Testis (tissue), 2 donors: Measurements from ENCODE around the gene CRLF2.

ENCODE experiments used
- CTCF ChIP-seq, 3 experiments: fragments of 450-650 bp in 2 of 3; fragments of 200-600 bp in 1 of 3; sonication (generic) in 1 of 3; IDR thresholded peaks; one replicate each; pipeline ENCODE4 v1.5.1; 2016 to 2019; ENCODE audit warnings: antibody characterized with exemption in 3 of 3, mild to moderate bottlenecking in 2 of 3, moderate library complexity in 1 of 3
- POLR2A ChIP-seq: fragments of 450-650 bp; IDR thresholded peaks from one replicate; pipeline ENCODE4 v1.6.1; 2017; ENCODE audit warnings: antibody characterized with exemption, mild to moderate bottlenecking, moderate library complexity

- TF ChIP-seq CTCF (IDR thresholded peaks at IDR 0.05), result no peak
- TF ChIP-seq POLR2A, result no peak
Observed at GRCh38 chrX:1151378-1152077, 60.9 kb downstream of the CRLF2 start.
